K562 (cell line): ENCODE data around the gene ALPP. TPM values are rescaled to one million over a fixed set of nuclear protein-coding genes. Genes with fewer than 3 reads are reported as not detected.
"Not testable (repeated sequence)": the region's sequence is repeated elsewhere in the genome, so short reads cannot be mapped to it uniquely, and the experiment has no call there.

Source experiments
- ATAC-seq: fragments of 200-7000 bp; cut with Tn5 transposase; 3 replicates; pipeline ENCODE4 v1.9.1; 2020; ENCODE audit warnings: moderate library complexity
- BruUV-seq: library from RNA; stranded (reverse); fragments of 400-500 nt; replicated peaks from 2 replicates; lab custom pipeline; 2021; lab: Mats Ljungman, UMichigan
- CTCF ChIA-PET: fragments of 300-600 bp; formaldehyde crosslinking; extraction: SDS; loops from one replicate; lab custom pipeline; 2021; ENCODE audit warnings: low intra/inter-chr PET ratio; lab: Yijun Ruan, JAX
- POLR2A ChIA-PET: fragments of 300-600, 350-650 bp; sonication (Branson Sonifier 250); formaldehyde crosslinking; extraction: SDS; loops from one replicate; lab custom pipeline; 2021; ENCODE audit warnings: antibody characterized with exemption, inconsistent platforms; lab: Yijun Ruan, JAX
- DNase-seq, 4 experiments: peaks; one replicate each; pipeline versions ENCODE4 v3.0.0 to v3.0.0-alpha.2; 2011 to 2018; ENCODE audit warnings: low spot score in 3 of 4, mixed read lengths in 3 of 4; ENCODE audit errors: extremely low read depth in 1 of 4
- FAIRE-seq: peaks from 2 replicates; lab custom pipeline; 2011; peaks lifted over from hg19 to GRCh38; lab: Jason Lieb, UNC
- H2AFZ ChIP-seq: 2 replicates; pipeline ENCODE4 v1.6.0; 2011; ENCODE audit warnings: low read depth, low read length, control low read depth, inconsistent platforms
- H3K27ac ChIP-seq: fragments of 200-600 bp; 3 replicates; pipeline ENCODE4 v1.8.0; 2011; ENCODE audit warnings: low read depth, mild to moderate bottlenecking, control low read depth, inconsistent platforms, low read length, moderate library complexity, mixed read lengths; ENCODE audit errors: extremely low read depth
- H3K27me3 ChIP-seq, 2 experiments: fragments of 300-600 bp in 1 of 2; 2 replicates in 1 of 2; 3 replicates in 1 of 2; pipeline versions ENCODE4 v1.6.0 to v1.8.0; 2011; ENCODE audit warnings: inconsistent platforms in 2 of 2, low read length in 2 of 2, mild to moderate bottlenecking in 1 of 2, mixed read lengths in 1 of 2, moderate library complexity in 1 of 2; ENCODE audit not compliant: control insufficient read depth in 2 of 2, insufficient read depth in 2 of 2
- H3K36me3 ChIP-seq: fragments of 300-600 bp; 3 replicates; pipeline ENCODE4 v1.8.0; 2011; ENCODE audit warnings: mild to moderate bottlenecking, low read length, inconsistent platforms; ENCODE audit not compliant: control insufficient read depth, insufficient read depth
- H3K4me1 ChIP-seq, 2 experiments: fragments of 200-600 bp in 1 of 2; replicated peaks in 1 of 2; 2 replicates in 1 of 2; 3 replicates in 1 of 2; pipeline versions ENCODE4 v1.5.1 to v1.8.0; 2011; ENCODE audit warnings: inconsistent platforms in 2 of 2, low read length in 2 of 2, mild to moderate bottlenecking in 1 of 2, mixed read lengths in 1 of 2, moderate library complexity in 1 of 2; ENCODE audit not compliant: control insufficient read depth in 2 of 2, insufficient read depth in 2 of 2
- H3K4me2 ChIP-seq: 2 replicates; pipeline ENCODE4 v1.6.1; 2011; ENCODE audit warnings: low read length, control low read depth, inconsistent platforms, mixed read lengths; ENCODE audit not compliant: insufficient read depth
- H3K4me3 ChIP-seq: fragments of 200-600 bp; sonication (generic), shearing (Covaris generic); 2 replicates; pipeline ENCODE4 v1.5.1; 2016; ENCODE audit warnings: control low read depth, inconsistent platforms
- H3K79me2 ChIP-seq: fragments of 200-600 bp; 3 replicates; pipeline ENCODE4 v1.8.0; 2011; ENCODE audit warnings: low read length, inconsistent platforms; ENCODE audit not compliant: control insufficient read depth, insufficient read depth
- H3K9ac ChIP-seq, 2 experiments: 2 replicates each; pipeline versions ENCODE4 v1.6.0 to v1.6.1; 2011; ENCODE audit warnings: low read depth in 2 of 2, low read length in 2 of 2, control low read depth in 1 of 2, inconsistent platforms in 1 of 2, mild to moderate bottlenecking in 1 of 2, mixed read lengths in 1 of 2; ENCODE audit not compliant: insufficient read depth in 1 of 2
- H3K9me1 ChIP-seq: one replicate; pipeline ENCODE4 v1.6.0; 2011; ENCODE audit warnings: inconsistent platforms, mild to moderate bottlenecking, low read length, moderate library complexity; ENCODE audit not compliant: control insufficient read depth, insufficient read depth
- H3K9me3 ChIP-seq: replicated peaks from 2 replicates; pipeline ENCODE4 v1.5.1; 2011; ENCODE audit warnings: low read depth, low read length, inconsistent platforms; ENCODE audit not compliant: control insufficient read depth, insufficient read depth
- H4K20me1 ChIP-seq: replicated peaks from 2 replicates; pipeline ENCODE4 v1.6.1; 2011; ENCODE audit warnings: low read length, inconsistent platforms, mixed read lengths; ENCODE audit not compliant: control insufficient read depth, insufficient read depth
- EGR1 ChIP-seq: fragments of 450-650 bp; conservative IDR thresholded peaks from 2 replicates; pipeline ENCODE4 v1.6.1; 2017; ENCODE audit warnings: mild to moderate bottlenecking
- KHSRP ChIP-seq: fragments of 450-650 bp; IDR thresholded peaks from 2 replicates; pipeline ENCODE4 v1.6.1; 2017
- RBM39 ChIP-seq: fragments of 200-400 bp; formaldehyde crosslinking; optimal IDR thresholded peaks from 2 replicates; pipeline ENCODE3; 2018; ENCODE audit warnings: low read depth, low read length
- ZNF263 ChIP-seq: sonication (generic); formaldehyde crosslinking; IDR thresholded peaks from 2 replicates; pipeline ENCODE4 v1.8.0; 2022; ENCODE audit warnings: mild to moderate bottlenecking, missing genetic modification reagents, borderline replicate concordance
- WGBS: fragments of 100-300 bp; shearing (Covaris generic); methylation state at CpG from one replicate; pipeline ENCODE4 v1.1.6; 2016; ENCODE audit warnings: low coverage, mixed read lengths; ENCODE audit not compliant: insufficient coverage; ENCODE audit errors: missing lambda C conversion rate; 5-methylcytosine and 5-hydroxymethylcytosine counted together
- in situ Hi-C: fragments of 300-500 bp; cut with MboI; formaldehyde crosslinking; loops from 4 replicates; pipeline ENCODE4 v1.15.0; 2018; ENCODE audit warnings: inconsistent platforms, mixed read lengths
- intact Hi-C: fragments of 100-400 bp; cut with micrococcal nuclease; formaldehyde crosslinking; loops from 2 replicates; pipeline ENCODE4 v1.14.2; 2022
- polyA plus RNA-seq, 8 experiments: library from polyadenylated mRNA; depleted of rRNA in 4 of 8; stranded (reverse) in 5 of 8; unstranded in 3 of 8; fragments of >200 nt; fragmentation: Nextera tagmentation in 2 of 8; fragmentation: Illumina TruSeq in 1 of 8; extraction: Ambion mirVana in 2 of 8; extraction: Trizol in 1 of 8; gene quantifications; 2 replicates each; pipeline versions ENCODE4 v1.2.1 to v1.2.3, GENCODE V29; 2011 to 2014; ENCODE audit warnings: inconsistent platforms in 1 of 8, missing spikeins in 1 of 8
- total RNA-seq, 7 experiments: library from RNA; depleted of rRNA in 6 of 7; stranded (reverse); fragments of >200 nt in 6 of 7; fragmentation: Illumina TruSeq in 2 of 7; extraction: Trizol in 2 of 7; gene quantifications; 2 replicates each; pipeline versions ENCODE4 v1.2.1 to v1.2.3, GENCODE V29; 2011 to 2021; ENCODE audit warnings: low replicate concordance in 1 of 7

Gene ALPP
- total and polyA plus RNA-seq, 9 of the 15 experiments (the other 6 are each of a cell fraction or from before 2014, with no cell fraction given) = 0.03 TPM; not detected in 8

DNA sequence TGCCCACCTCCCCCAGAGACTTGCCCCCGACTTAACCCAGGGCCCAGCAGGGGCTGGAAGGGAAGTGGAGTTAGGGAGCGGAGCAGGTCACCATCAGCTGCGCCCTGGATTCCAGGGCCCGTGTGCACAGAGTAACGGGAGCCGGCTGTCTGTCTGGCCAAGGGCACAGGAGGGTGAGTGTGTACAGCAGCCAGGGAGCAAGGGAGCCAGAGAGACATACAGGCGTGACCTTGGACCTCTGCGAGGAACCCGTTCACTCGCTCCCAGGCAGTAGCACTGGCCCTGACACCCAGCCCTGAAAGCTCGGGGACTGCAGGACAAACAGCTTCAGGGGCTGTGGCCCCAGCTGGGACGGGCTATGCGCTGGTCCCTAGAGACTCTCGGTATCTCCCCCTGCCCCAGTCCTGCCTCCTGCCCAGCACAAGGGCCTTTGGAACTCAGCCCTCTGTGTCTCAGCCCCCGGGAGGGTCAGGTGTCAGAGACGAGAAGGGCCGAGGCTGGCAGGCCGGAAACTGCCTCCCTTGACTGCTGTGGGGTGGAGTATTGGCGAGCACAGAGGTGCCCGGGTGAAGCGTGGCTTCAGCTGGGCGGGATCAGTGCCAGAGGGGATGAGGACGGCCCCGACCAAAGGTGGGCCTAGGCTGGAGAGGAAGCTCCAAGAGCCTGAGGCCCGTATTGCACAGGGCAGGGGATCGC lies 46.2 kb upstream of the ALPP start:
- H3K4me2 ChIP-seq, H3K27me3 ChIP-seq, ATAC-seq, H3K4me3 ChIP-seq, H3K9ac ChIP-seq, FAIRE-seq, H2AFZ ChIP-seq, H3K79me2 ChIP-seq, DNase-seq, H3K36me3 ChIP-seq, H3K9me1 ChIP-seq, BruUV-seq, CTCF ChIA-PET, H3K4me1 ChIP-seq, H4K20me1 ChIP-seq, H3K27ac ChIP-seq, H3K9me3 ChIP-seq, intact Hi-C loops, POLR2A ChIA-PET, in situ Hi-C loops: not testable (repeated sequence)
- 47% methylated on average over 4 of the region's 26 CpGs for WGBS

GRCh38 chr2:232332940-232333259 lies 45.7 kb upstream of the ALPP start:
- Histone ChIP-seq H3K9ac (no peak overlapping the region), H2AFZ (no peak overlapping the region)
- 20% methylated on average over 1 of the region's 10 CpGs for WGBS
- in situ Hi-C loops = no loop called here
- TF ChIP-seq ZNF263 (CRISPR knock-in tag) (peak; percentile 87), EGR1 (0 out of 2 replicates have a peak, but pooled peaks have one; percentile 25), KHSRP (no peak), RBM39 (no peak)
- TF ChIP-seq, all 486 proteins: peak for 2
- no peaks in the 10 kb centered on the region for H3K9me1 ChIP-seq
- no peak overlapping the region for H3K27ac ChIP-seq
- BruUV-seq = no TSS peak
- intact Hi-C loops = no loop called here
- no peak overlapping the region for H3K4me2 ChIP-seq
- H3K9me3 ChIP-seq = no peaks in the 10 kb centered on the region
- ATAC-seq = no peak
- peaks cover 0 to 7% of the 10 kb centered on the region in 2 experiments; a peak in 2 of 5 replicates for H3K4me1 ChIP-seq
- POLR2A ChIA-PET = no interaction called here
- CTCF ChIA-PET = no interaction called here
- H3K4me3 ChIP-seq = no peak overlapping the region
- DNase-seq = no peak
- H3K36me3 ChIP-seq = no peaks in the 10 kb centered on the region
- H4K20me1 ChIP-seq = no peaks in the 10 kb centered on the region
- H3K27me3 ChIP-seq = no peaks in the 10 kb centered on the region
- H3K79me2 ChIP-seq = no peaks in the 10 kb centered on the region
- FAIRE-seq = no peak
